HepG2 (cell line): ENCODE measurements around the gene CPSF4. TPM values are rescaled to one million over a fixed set of nuclear protein-coding genes. Genes with fewer than 3 reads are reported as not detected.

ENCODE experiments used
- ATAC-seq: fragments of 200-7000 bp; cut with Tn5 transposase; 3 replicates; pipeline ENCODE4 v1.9.1; 2020; ENCODE audit warnings: mild to moderate bottlenecking, moderate library complexity
- BruUV-seq: library from RNA; stranded (reverse); fragments of 400-500 nt; replicated peaks from 2 replicates; lab custom pipeline; 2021; lab: Mats Ljungman, UMichigan
- CTCF ChIA-PET: fragments of 300-600 bp; formaldehyde crosslinking; extraction: SDS; loops from one replicate; lab custom pipeline; 2021; ENCODE audit warnings: low total read pairs, inconsistent platforms, low intra/inter-chr PET ratio; lab: Yijun Ruan, JAX
- POLR2A ChIA-PET: fragments of 350-600 bp; sonication (Branson Sonifier 250); formaldehyde crosslinking; loops from one replicate; lab custom pipeline; 2020; ENCODE audit warnings: antibody characterized with exemption, inconsistent platforms; lab: Yijun Ruan, JAX
- DNase-seq: peaks from one replicate; pipeline ENCODE4 v3.0.0-alpha.2; 2015; ENCODE audit warnings: low spot score
- FAIRE-seq: peaks from 3 replicates; lab custom pipeline; 2011; peaks lifted over from hg19 to GRCh38; lab: Jason Lieb, UNC
- H2AFZ ChIP-seq: one replicate; pipeline ENCODE4 v1.6.1; 2011; ENCODE audit warnings: low read length, inconsistent platforms
- H3K27ac ChIP-seq: fragments of 300-600 bp; 3 replicates; pipeline ENCODE4 v1.8.0; 2011; ENCODE audit warnings: mixed run types, mild to moderate bottlenecking, mixed read lengths, low read length, inconsistent platforms; ENCODE audit not compliant: insufficient read depth; ENCODE audit errors: extremely low read length
- H3K27me3 ChIP-seq, 2 experiments: fragments of 200-600 bp in 1 of 2; 2 replicates in 1 of 2; 3 replicates in 1 of 2; pipeline versions ENCODE4 v1.6.0 to v1.8.0; 2011; ENCODE audit warnings: low read length in 2 of 2, mild to moderate bottlenecking in 2 of 2, moderate library complexity in 2 of 2, inconsistent platforms in 1 of 2; ENCODE audit not compliant: insufficient read depth in 2 of 2, control insufficient read depth in 1 of 2
- H3K36me3 ChIP-seq, 2 experiments: fragments of 200-600 bp in 1 of 2; replicated peaks in 1 of 2; 2 replicates in 1 of 2; 3 replicates in 1 of 2; pipeline versions ENCODE4 v1.5.1 to v1.8.0; 2011; ENCODE audit warnings: low read length in 2 of 2, inconsistent platforms in 1 of 2; ENCODE audit not compliant: insufficient read depth in 2 of 2, control insufficient read depth in 1 of 2
- H3K4me1 ChIP-seq: 2 replicates; pipeline ENCODE4 v1.5.1; 2012; ENCODE audit warnings: low read length, inconsistent platforms; ENCODE audit not compliant: insufficient read depth
- H3K4me2 ChIP-seq: 2 replicates; pipeline ENCODE4 v1.6.0; 2011; ENCODE audit warnings: low read depth, low read length, inconsistent platforms
- H3K4me3 ChIP-seq, 3 experiments: fragments of 200-600 bp in 1 of 3; sonication (generic), shearing (Covaris generic) in 1 of 3; replicated peaks in 1 of 3; 2 replicates each; pipeline ENCODE4 v1.5.1; 2011 to 2016; ENCODE audit warnings: low read length in 3 of 3, inconsistent platforms in 2 of 3, low read depth in 2 of 3, mild to moderate bottlenecking in 2 of 3, control low read depth in 1 of 3, mixed read lengths in 1 of 3; ENCODE audit not compliant: insufficient read depth in 1 of 3
- H3K79me2 ChIP-seq: one replicate; pipeline ENCODE4 v1.6.1; 2011; ENCODE audit warnings: low read length, inconsistent platforms; ENCODE audit not compliant: insufficient read depth
- H3K9ac ChIP-seq: 2 replicates; pipeline ENCODE4 v1.6.0; 2011; ENCODE audit warnings: mild to moderate bottlenecking, low read depth, low read length, inconsistent platforms; ENCODE audit not compliant: insufficient read depth
- H3K9me3 ChIP-seq: 2 replicates; pipeline ENCODE4 v1.5.1; 2012; ENCODE audit warnings: mild to moderate bottlenecking, low read length
- H4K20me1 ChIP-seq: 2 replicates; pipeline ENCODE4 v1.6.0; 2011; ENCODE audit warnings: inconsistent platforms, mild to moderate bottlenecking, low read length, moderate library complexity; ENCODE audit not compliant: insufficient read depth
- AGO1 ChIP-seq: fragments of 200-400 bp; formaldehyde crosslinking; IDR thresholded peaks from 2 replicates; pipeline ENCODE4 v1.6.1; 2017; ENCODE audit warnings: mild to moderate bottlenecking, low read depth, low read length, moderate library complexity; ENCODE audit not compliant: poor library complexity, severe bottlenecking
- AGO2 ChIP-seq: fragments of 200-400 bp; formaldehyde crosslinking; optimal IDR thresholded peaks from 2 replicates; pipeline ENCODE3; 2017; ENCODE audit warnings: mild to moderate bottlenecking, low read depth, low read length, moderate library complexity
- RBM22 ChIP-seq: fragments of 200-400 bp; formaldehyde crosslinking; optimal IDR thresholded peaks from 2 replicates; pipeline ENCODE3; 2017; ENCODE audit warnings: mild to moderate bottlenecking, low read length, moderate library complexity
- ZBTB40 ChIP-seq, 2 experiments: fragments of 450-650 bp in 1 of 2; sonication (generic) in 1 of 2; formaldehyde crosslinking in 1 of 2; IDR thresholded peaks; 2 replicates each; pipeline versions ENCODE4 v1.6.1 to v1.8.0; 2016 to 2022; ENCODE audit warnings: antibody characterized with exemption in 1 of 2, mild to moderate bottlenecking in 1 of 2, missing genetic modification reagents in 1 of 2
- ZNF496 ChIP-seq: sonication (generic); formaldehyde crosslinking; IDR thresholded peaks from 2 replicates; pipeline ENCODE4 v1.8.1; 2023; ENCODE audit warnings: mild to moderate bottlenecking, moderate library complexity, missing genetic modification reagents; ENCODE audit not compliant: insufficient replicate concordance
- WGBS: methylation state at CpG from one replicate; pipeline ENCODE4 v1.1.6; 2017; ENCODE audit warnings: low lambda C conversion rate; 5-methylcytosine and 5-hydroxymethylcytosine counted together
- in situ Hi-C: cut with HindIII; loops from 2 replicates; pipeline ENCODE4 v1.10.0; 2017; ENCODE audit warnings: low pct_unique_long_range_greater_than_20kb; ENCODE audit not compliant: extremely low pct_ligation_motif_present
- intact Hi-C: fragments of 100-400 bp; cut with micrococcal nuclease; formaldehyde crosslinking; loops from one replicate; pipeline ENCODE4 v1.10.0; 2022; ENCODE audit not compliant: unreplicated experiment
- polyA plus RNA-seq, 8 experiments: library from polyadenylated mRNA; depleted of rRNA in 3 of 8; stranded (reverse) in 7 of 8; unstranded in 1 of 8; fragments of >200 nt; fragmentation: Illumina TruSeq in 4 of 8; extraction: Trizol in 4 of 8; gene quantifications; 2 replicates each; pipeline versions ENCODE4 v1.2.1 to v1.2.3, GENCODE V29; 2011 to 2016; ENCODE audit warnings: low read depth in 4 of 8, missing spikeins in 1 of 8, mixed read lengths in 1 of 8; ENCODE audit not compliant: insufficient read depth in 1 of 8
- total RNA-seq, 5 experiments: library from RNA; depleted of rRNA; stranded (reverse); fragments of >200 nt; fragmentation: Illumina TruSeq; extraction: Trizol; gene quantifications; 2 replicates each; pipeline ENCODE4 v1.2.3, GENCODE V29; 2016; ENCODE audit warnings: low read depth in 1 of 5

Gene CPSF4
- total and polyA plus RNA-seq, 2 of the 13 experiments (the other 11 are each of a cell fraction or from before 2014, with no cell fraction given): 34.1 to 49.6 TPM

DNA sequence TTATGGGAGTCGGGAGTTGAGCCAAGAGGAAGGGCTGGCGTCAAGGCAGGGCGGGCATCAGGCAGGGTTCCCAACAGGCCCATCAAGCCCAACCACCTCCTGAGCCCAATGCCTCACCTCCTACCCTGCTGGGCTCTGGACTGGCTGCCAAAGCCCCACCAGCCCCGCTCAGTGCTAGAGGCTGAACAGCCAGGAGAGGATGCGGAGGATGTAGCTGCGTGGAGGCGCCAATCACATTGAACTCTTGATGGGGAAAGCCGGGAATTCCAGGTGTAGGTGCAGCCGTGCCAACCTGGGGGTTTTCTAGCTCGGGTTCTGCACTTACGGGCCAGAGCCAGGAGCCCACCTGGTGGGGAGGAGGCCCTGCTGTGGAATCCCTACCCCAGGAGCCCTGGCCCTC, 14.4 kb downstream of the CPSF4 start (continued):
- TF ChIP-seq ZBTB40 (IDR thresholded peaks at IDR 0.05): no peak
- TF ChIP-seq ZBTB40 (CRISPR knock-in tag; IDR thresholded peaks at IDR 0.05): no peak

DNA sequence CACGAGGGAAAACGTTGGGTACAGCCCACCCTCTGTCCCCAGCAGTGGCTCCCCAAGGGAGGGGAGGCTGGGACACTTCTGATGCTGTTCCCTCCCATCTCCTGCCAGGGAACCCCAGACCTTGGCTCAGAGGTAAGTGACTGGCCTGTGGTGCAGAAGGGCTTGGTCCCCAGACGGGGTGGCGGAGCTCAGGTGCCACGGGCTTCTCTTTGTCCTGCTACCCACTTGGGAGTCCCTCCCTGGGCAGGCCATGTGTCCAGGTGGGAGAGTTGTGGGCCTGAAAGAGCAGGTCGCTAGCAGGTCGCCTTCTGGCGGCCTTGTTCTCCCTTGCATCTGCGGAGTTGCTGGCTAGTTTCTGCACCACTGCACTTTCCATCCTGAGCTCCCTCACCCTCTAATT, 17.1 kb downstream of the CPSF4 start:
- CTCF ChIA-PET: no interaction called here

More for the DNA sequence above, 17.1 kb downstream of the CPSF4 start:
- peaks cover 26% of the 10 kb centered on the region for H3K79me2 ChIP-seq
- DNase-seq (no peak), FAIRE-seq (no peak), ATAC-seq (no peak; the same call in 2 of the 3 replicates)
- 87% methylated on average over 7 of the region's 9 CpGs for WGBS
- peaks cover 28 to 97% of the 10 kb centered on the region in 2 experiments for H3K36me3 ChIP-seq
- no peak overlapping the region for H3K4me3 ChIP-seq
- in situ Hi-C loops: no loop called here
- H3K4me1 ChIP-seq: peaks cover 9% of the 10 kb centered on the region
- intact Hi-C loops: no loop called here
- POLR2A ChIA-PET: interaction anchor here (3.8 kb wide), 1 partner anchor 10 kb away, joined by 16 read pairs; the partner anchor contains the start of gene ATP5MF
- no peaks in the 10 kb centered on the region for H3K9me3 ChIP-seq
- no TSS peak for BruUV-seq
- H3K9ac ChIP-seq: no peak overlapping the region
- H3K4me2 ChIP-seq: no peak overlapping the region
- no peak for TF ChIP-seq ZNF496
- peak; percentile 82 for TF ChIP-seq AGO2
- peak; percentile 1 for TF ChIP-seq AGO1
- TF ChIP-seq RBM22: peak; percentile 85
- H2AFZ ChIP-seq: no peak overlapping the region
- peaks cover 37% of the 10 kb centered on the region for H4K20me1 ChIP-seq
- no peak overlapping the region for H3K27ac ChIP-seq
- H3K27me3 ChIP-seq: no peaks in the 10 kb centered on the region
